NB4 (cell line): ENCODE results near the gene SSBP3.

Experiments
- POLR2A ChIP-seq: IDR thresholded peaks from 2 replicates; pipeline ENCODE4 v1.6.1; 2011; ENCODE audit warnings: mild to moderate bottlenecking; ENCODE audit not compliant: insufficient read length; ENCODE audit errors: extremely low read depth
- TF ChIP-seq, protein P1 (sequence below): IDR thresholded peaks from one replicate; pipeline ENCODE4 v1.5.1; 2012; ENCODE audit warnings: low read depth, low read length
- TF ChIP-seq, protein P2 (sequence below): IDR thresholded peaks from 2 replicates; pipeline ENCODE4 v1.6.1; 2011; ENCODE audit warnings: low read depth, low read length

DNA sequence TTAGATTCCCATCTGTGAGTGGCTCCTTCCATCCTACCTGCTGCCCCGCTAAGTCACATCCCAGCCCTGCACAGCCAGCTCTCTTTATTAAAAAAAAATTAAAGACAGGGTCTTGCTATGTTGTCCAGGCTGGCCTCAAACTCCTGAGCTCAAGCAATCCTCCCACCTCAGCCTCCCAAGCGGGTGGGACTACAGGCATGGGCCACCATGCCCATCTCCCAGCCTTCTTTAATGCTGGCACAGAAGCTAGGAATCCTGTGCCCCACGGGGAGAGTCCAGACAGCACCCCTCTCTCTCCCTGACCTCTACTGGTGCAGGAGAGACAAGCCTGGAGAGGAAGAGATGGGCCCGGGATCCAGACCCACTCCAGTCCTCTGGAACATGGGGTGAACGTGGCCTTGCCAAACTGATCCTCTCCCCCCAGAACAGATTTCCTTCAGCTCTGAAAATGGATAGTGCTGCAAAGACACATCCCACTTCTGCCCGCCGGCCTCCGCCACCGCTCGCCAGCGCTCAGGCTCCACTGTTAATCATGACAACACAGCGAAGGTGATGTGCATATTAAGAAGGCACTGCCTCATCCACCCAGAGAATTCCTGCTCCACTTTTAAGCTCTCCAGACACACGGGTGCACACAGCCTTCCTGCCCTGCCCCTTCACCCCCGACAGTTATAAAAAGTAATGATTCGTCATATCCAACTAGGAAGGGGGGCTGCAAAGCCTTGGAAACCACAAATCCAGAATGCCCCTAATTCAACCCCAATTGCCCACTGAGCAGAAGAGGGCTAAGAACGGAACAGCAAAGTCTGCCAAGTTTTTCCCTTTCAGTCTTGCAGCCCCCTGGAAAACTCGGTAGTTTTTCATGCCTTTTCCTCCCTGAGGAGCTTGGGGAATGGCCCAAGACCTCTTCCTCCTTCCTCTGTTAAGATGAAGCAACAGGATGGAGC lies 138.1 kb downstream of the SSBP3 start:
- TF ChIP-seq, protein P1, sequence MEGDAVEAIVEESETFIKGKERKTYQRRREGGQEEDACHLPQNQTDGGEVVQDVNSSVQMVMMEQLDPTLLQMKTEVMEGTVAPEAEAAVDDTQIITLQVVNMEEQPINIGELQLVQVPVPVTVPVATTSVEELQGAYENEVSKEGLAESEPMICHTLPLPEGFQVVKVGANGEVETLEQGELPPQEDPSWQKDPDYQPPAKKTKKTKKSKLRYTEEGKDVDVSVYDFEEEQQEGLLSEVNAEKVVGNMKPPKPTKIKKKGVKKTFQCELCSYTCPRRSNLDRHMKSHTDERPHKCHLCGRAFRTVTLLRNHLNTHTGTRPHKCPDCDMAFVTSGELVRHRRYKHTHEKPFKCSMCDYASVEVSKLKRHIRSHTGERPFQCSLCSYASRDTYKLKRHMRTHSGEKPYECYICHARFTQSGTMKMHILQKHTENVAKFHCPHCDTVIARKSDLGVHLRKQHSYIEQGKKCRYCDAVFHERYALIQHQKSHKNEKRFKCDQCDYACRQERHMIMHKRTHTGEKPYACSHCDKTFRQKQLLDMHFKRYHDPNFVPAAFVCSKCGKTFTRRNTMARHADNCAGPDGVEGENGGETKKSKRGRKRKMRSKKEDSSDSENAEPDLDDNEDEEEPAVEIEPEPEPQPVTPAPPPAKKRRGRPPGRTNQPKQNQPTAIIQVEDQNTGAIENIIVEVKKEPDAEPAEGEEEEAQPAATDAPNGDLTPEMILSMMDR, result no peak
- TF ChIP-seq POLR2A, result no peak
- TF ChIP-seq, protein P2, sequence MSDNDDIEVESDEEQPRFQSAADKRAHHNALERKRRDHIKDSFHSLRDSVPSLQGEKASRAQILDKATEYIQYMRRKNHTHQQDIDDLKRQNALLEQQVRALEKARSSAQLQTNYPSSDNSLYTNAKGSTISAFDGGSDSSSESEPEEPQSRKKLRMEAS, result no peak
